H4 (cell line): ENCODE measurements around the gene FAT1. TPM values are rescaled to one million over a fixed set of nuclear protein-coding genes. Genes with fewer than 3 reads are reported as not detected.

Source experiments
- DNase-seq: peaks from one replicate; pipeline ENCODE4 v3.0.0-alpha.2; 2015; ENCODE audit warnings: low spot score
- total RNA-seq: library from RNA; depleted of rRNA; stranded (reverse); fragments of >200 nt; shearing (Covaris generic); gene quantifications from 2 replicates; pipeline ENCODE4 v1.2.3, GENCODE V29; 2014

Gene FAT1
- total RNA-seq, 1 experiment from 2014 or later = 71.6 TPM

- no peak for DNase-seq
These were observed 100.7 kb downstream of the FAT1 start for GRCh38 chr4:186622788-186623464.

GRCh38 chr4:186621959-186622553 is 101.6 kb downstream of the FAT1 start:
- peak; percentile 34 for DNase-seq

GRCh38 chr4:186619088-186619487 is 104.6 kb downstream of the FAT1 start:
- DNase-seq = no peak

DNA sequence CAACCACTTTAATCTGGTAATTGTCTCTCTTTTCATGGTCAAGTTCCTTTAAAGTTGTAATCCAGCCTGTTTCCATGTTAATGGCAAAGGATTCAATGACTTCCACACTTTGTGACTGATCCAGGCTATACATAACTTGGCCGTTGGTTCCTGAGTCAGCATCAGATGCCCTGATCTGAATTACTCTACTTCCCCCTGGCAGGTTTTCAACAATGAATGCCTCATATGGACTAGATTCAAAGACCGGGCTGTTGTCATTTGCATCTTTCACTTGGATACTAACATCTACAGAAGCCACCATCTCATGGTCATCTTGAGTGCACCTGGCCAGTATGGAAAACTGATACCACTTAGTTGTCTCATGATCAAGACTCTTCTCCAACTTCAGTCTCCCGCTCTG is 105.7 kb downstream of the FAT1 start:
- DNase-seq = no peak

GRCh38 chr4:186607490-186607889 is 116.2 kb downstream of the FAT1 start:
- DNase-seq = no peak

GRCh38 chr4:186606591-186606992 is 117.1 kb downstream of the FAT1 start:
- DNase-seq = no peak

GRCh38 chr4:186605261-186605865 is 118.3 kb downstream of the FAT1 start:
- no peak for DNase-seq

GRCh38 chr4:186604124-186604807 is 119.4 kb downstream of the FAT1 start:
- no peak for DNase-seq

- no peak for DNase-seq
These were observed 120.7 kb downstream of the FAT1 start for GRCh38 chr4:186602978-186603377.

GRCh38 chr4:186599483-186599882 is 124.2 kb downstream of the FAT1 start:
- no peak for DNase-seq

- DNase-seq = no peak
These were observed 125.0 kb downstream of the FAT1 start for GRCh38 chr4:186598686-186599085.

DNA sequence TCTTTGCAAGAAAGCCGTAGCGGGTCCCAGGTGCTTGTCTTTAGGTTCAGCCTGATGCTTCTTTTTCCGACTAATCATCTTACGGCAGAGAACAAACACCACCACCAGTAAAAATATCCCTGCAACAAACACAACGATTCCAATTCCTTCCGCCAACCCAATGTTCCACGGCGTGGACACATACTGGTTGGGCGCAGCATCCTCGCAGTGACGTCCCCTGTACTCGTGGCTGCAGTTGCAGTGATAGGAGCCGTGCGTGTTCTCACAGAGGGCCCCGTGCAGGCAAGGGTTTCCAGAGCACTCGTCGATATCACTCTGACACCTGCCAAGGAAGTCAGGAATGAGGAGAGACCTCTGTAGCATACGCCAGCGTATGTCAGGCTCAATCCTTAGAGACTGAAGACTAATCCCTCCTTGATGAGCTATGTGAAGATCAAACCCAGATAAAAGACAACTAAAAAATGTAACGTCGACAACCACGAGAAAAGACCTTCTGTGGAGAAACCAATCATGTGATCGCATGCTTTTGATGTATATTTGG is 126.7 kb downstream of the FAT1 start:
- DNase-seq = no peak

DNA sequence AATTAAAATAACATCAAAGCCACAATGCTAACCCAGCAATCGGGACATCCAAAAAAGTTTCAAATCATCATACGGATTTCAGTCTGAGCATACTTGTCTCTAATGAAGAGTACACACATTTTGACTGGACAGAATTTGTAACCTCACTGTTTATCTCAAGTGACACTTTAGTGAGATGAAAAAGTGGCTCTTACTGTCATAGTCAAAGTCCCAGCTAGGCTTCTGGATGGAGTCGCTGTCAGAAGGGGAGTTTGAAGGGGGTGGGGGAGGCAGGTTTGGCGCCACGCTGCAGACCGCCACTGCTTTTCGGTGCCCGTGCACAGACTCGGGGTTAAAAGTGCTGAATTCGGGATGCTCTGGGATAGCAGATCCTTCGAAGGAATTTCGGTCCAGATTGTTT is 127.3 kb downstream of the FAT1 start:
- DNase-seq = no peak

DNA sequence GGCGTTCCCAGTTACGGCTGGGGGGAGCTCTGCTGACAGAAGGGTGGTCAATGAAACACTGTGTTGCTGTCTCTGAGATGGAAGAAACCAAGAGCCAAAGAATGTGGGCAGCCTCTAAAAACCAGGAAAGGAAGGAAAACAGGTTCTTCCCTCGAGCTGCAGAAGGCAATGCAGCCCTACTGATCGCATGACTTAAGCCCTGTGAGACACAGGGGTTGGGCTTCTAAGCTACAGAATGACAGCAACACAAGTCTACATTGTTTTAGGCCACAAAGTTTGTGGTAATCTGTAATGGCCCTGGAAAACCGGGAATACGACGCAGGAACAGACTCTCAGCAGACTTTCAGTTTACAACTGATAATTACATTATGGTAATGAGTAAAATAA is 130.1 kb downstream of the FAT1 start:
- no peak for DNase-seq

DNA sequence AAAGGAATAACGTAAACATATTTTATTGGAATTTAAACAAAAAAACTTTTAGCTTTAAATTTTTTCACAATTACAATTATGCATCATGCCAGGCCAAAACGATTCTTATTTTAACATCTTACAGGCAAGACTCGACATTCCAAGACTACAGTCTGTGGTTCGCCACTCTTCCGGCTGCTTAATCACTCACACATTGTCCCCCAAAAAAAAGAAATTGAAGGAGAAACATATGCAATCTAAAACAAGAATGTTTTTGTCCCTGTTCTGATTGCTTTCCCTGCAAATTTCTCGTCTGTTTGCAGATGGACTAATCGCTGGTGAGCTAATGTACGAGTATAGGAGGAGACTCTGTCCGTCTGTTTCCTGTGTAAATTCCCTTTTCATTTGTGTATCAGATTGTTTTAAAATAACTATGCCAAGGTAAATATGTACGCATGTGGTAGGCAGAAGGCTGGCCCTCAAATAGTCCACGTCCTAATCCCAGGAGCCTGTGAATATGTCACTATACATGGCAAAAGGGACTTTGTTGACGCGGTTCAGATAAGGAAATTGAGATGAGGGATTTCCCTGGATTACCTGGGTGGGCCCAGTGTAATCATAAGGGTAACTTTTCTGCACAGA is 130.6 kb downstream of the FAT1 start:
- DNase-seq = no peak

DNA sequence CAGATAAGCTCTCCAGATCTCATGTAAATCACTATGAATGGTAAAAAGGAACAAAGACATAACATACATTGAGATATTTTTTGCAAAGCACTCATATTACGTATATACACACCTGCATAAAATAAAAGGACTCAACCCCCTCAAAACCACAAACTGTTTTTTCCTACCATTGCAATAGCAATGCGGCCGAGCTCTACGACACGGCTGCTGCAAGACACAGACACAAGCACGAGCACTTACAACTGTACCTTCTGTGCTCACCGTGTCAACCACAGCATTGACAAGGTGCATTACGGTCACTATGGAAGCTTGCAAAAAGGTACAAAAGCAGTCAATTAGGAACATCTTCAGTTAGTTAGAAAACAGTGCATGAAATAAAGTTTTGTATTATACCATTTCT is 131.2 kb downstream of the FAT1 start:
- DNase-seq = no peak

DNA sequence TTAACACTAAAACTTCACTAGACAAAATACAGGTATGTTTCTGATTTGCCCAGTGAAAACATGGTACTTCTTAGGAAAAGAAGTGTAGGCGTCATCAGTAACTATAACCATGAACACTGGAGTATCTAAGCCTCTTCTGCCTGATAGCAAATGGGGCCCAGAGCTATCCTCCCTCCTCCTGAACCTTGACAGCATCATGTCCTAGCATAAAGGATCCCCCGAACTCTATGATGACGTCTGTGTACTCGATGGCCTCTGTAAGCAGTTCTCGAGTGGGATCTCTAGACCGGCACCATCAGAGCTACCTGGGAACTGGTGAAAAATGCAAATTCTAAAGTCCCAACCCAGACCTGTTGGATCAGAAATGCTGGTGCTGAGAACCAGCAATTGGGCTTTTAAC is 132.0 kb downstream of the FAT1 start:
- no peak for DNase-seq

DNA sequence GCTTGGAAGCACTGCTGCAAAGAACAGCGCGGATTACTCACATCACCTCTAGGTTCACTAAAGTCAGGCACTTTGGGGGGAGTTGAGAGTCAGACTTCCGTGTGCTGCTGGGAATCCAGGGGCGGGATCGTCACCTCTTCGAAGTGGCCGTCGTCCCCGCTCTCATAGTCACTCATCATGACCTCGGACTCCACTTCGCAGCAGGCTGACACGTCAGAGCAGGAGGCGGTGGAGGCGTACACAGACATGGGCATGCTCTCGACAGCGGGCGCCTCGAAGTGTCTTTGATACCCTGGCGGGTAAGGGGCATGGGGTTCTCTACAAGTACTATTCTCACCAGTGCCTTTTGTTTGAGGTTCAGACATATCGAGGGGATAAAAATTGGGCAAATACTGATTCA is 135.2 kb downstream of the FAT1 start:
- no peak for DNase-seq

DNA sequence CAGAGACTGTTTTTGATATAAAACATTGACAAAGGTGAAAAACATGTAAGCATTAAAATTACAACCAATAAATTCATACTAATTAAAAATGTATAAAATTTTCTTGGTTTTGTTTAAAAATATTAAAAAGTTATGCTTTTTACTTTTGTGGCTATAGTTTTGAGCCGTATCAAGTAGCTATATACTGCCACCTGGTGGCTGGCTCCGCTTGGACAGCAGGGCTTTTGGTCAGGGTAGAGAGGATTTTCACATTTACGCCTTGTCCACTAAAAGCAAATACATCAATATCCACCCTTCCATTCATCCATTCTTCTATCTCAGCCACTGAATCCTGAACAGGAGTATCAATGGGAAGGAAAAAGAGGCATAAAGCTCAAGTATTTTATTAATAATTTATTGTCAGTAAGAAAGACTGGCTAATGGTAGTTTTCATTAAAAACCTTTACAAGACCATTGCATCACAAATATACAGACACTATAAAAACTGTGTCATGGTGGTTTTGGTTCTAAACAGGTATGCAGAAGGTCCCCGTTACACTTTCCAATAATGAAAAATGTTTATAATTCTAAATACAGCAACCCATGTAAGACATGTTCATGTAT is 136.1 kb downstream of the FAT1 start:
- DNase-seq = peak; percentile 29

DNA sequence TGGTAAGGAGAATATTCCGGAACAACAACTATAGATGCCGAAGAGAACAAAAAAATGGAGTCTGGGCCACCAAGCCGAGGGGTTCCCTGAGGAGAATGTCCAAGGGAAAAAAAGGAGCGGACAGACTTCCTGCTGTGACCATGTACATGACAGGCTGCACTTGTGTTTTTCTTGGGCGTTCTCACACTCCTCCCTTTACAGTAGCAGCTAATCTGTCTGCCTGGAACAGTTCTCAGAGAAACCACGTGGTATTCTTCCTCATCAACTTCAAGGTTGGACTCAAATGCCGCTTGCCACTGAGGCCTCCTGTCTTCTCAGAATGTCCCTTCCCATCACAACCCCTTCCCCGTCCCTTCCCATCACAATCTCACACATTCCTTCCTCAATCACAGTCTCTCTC is 137.5 kb downstream of the FAT1 start:
- DNase-seq = no peak

- no peak for DNase-seq
These were observed 138.7 kb downstream of the FAT1 start for GRCh38 chr4:186584912-186585311.

DNA sequence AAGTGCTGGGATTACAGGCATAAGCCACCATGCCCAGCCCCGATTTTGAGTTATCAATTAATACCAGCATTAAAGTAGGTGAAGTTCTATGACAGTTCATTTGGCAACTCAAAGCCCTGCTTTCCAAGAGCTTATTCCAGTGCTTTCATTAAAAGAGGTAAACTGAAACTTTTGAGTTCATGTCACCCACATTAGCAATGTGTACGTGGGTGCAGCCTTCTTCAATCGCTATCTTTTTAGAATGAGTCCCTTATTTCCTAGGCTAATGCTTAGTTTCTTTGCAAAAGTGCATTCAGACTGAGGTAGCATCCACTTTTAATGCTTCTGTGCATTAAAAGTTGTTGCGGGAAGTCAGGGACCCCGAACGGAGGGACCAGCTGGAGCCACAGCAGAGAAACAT is 142.2 kb downstream of the FAT1 start:
- DNase-seq = no peak
